ENCODE measurements around the gene SH2D4B.

Gene SH2D4B

GRCh38 chr10:80646366-80646765 lies 108.7 kb downstream of the SH2D4B start:
- DNase-seq (ENCODE audit: low read depth): no peak

GRCh38 chr10:80647173-80647833 lies 109.6 kb downstream of the SH2D4B start:
- DNase-seq (ENCODE audit: low read depth): no peak

GRCh38 chr10:80648106-80648505 lies 110.4 kb downstream of the SH2D4B start:
- no peak for DNase-seq (ENCODE audit: low read depth)

GRCh38 chr10:80649183-80649582 lies 111.5 kb downstream of the SH2D4B start:
- no peak for DNase-seq (ENCODE audit: low read depth)

- no peak for DNase-seq (ENCODE audit: low read depth)
Measured at GRCh38 chr10:80655898-80656297, 118.2 kb downstream of the SH2D4B start.

- DNase-seq (ENCODE audit: low read depth): no peak
Measured at GRCh38 chr10:80658068-80658467, 120.4 kb downstream of the SH2D4B start.

GRCh38 chr10:80659289-80659688 lies 121.6 kb downstream of the SH2D4B start:
- no peak for DNase-seq (ENCODE audit: low read depth)

GRCh38 chr10:80660266-80660665 lies 122.6 kb downstream of the SH2D4B start:
- no peak for DNase-seq (ENCODE audit: low read depth)

GRCh38 chr10:80660736-80661135 lies 123.0 kb downstream of the SH2D4B start:
- DNase-seq (ENCODE audit: low read depth): no peak

GRCh38 chr10:80661526-80661925 lies 123.8 kb downstream of the SH2D4B start:
- no peak for DNase-seq (ENCODE audit: low read depth)

GRCh38 chr10:80662429-80663261 lies 124.9 kb downstream of the SH2D4B start:
- DNase-seq (ENCODE audit: low read depth): peak; percentile 17

GRCh38 chr10:80664071-80664680 lies 126.5 kb downstream of the SH2D4B start:
- peak; percentile 9 for DNase-seq (ENCODE audit: low read depth)

- DNase-seq (ENCODE audit: low read depth): no peak
Measured at GRCh38 chr10:80669485-80669884, 131.8 kb downstream of the SH2D4B start.

GRCh38 chr10:80670774-80671173 lies 133.1 kb downstream of the SH2D4B start:
- no peak for DNase-seq (ENCODE audit: low read depth)

GRCh38 chr10:80671847-80672246 lies 134.1 kb downstream of the SH2D4B start:
- DNase-seq (ENCODE audit: low read depth): no peak

GRCh38 chr10:80672613-80673012 lies 134.9 kb downstream of the SH2D4B start:
- no peak for DNase-seq (ENCODE audit: low read depth)

GRCh38 chr10:80674809-80675208 lies 137.1 kb downstream of the SH2D4B start:
- DNase-seq (ENCODE audit: low read depth): no peak

- no peak for DNase-seq (ENCODE audit: low read depth)
Measured at GRCh38 chr10:80681142-80681541, 143.4 kb downstream of the SH2D4B start.

- no peak for DNase-seq (ENCODE audit: low read depth)
Measured at GRCh38 chr10:80684259-80684658, 146.6 kb downstream of the SH2D4B start.

GRCh38 chr10:80685355-80685754 lies 147.7 kb downstream of the SH2D4B start:
- DNase-seq (ENCODE audit: low read depth): no peak

- DNase-seq (ENCODE audit: low read depth): no peak
Measured at GRCh38 chr10:80686734-80687475, 149.2 kb downstream of the SH2D4B start.

GRCh38 chr10:80687476-80687789 lies 149.7 kb downstream of the SH2D4B start:
- no peak for DNase-seq (ENCODE audit: low read depth)

- DNase-seq (ENCODE audit: low read depth): no peak
Measured at GRCh38 chr10:80690434-80690833, 152.7 kb downstream of the SH2D4B start.

Data from GM04503 (cell line).